SK-N-SH (cell line): ENCODE measurements around the gene RPA3. TPM values are rescaled to one million over a fixed set of nuclear protein-coding genes. Genes with fewer than 3 reads are reported as not detected.

Experiments
- CTCF ChIA-PET: fragments of 300-600, 350-600 bp; formaldehyde crosslinking; extraction: SDS; loops from one replicate; lab custom pipeline; 2021; lab: Yijun Ruan, JAX
- POLR2A ChIA-PET: fragments of 350-600 bp; sonication (Branson Sonifier 250); formaldehyde crosslinking; extraction: SDS; loops from one replicate; lab custom pipeline; 2020; ENCODE audit warnings: antibody characterized with exemption, inconsistent platforms; lab: Yijun Ruan, JAX
- DNase-seq: peaks from one replicate; pipeline ENCODE4 v3.0.0; 2012
- H2AFZ ChIP-seq: fragments of 200-600 bp; sonication (generic); 2 replicates; pipeline ENCODE4 v1.8.1; 2016; ENCODE audit warnings: antibody characterized with exemption, mild to moderate bottlenecking, low read depth
- H3F3A ChIP-seq: fragments of 200-600 bp; sonication (generic); replicated peaks from 2 replicates; pipeline ENCODE3; 2016; ENCODE audit warnings: antibody characterized with exemption, mild to moderate bottlenecking; ENCODE audit not compliant: insufficient read depth
- H3K27ac ChIP-seq, 2 experiments: fragments of 200-500 bp in 1 of 2; fragments of 200-600 bp in 1 of 2; sonication (Bioruptor generic) in 1 of 2; sonication (generic), shearing (Covaris generic) in 1 of 2; 2 replicates each; pipeline versions ENCODE4 v1.5.1 to v1.6.1; 2014 to 2016; ENCODE audit warnings: low read depth in 2 of 2, inconsistent platforms in 1 of 2, low read length in 1 of 2, mild to moderate bottlenecking in 1 of 2, mixed read lengths in 1 of 2
- H3K27me3 ChIP-seq: fragments of 200-600 bp; sonication (generic), shearing (Covaris generic); 2 replicates; pipeline ENCODE4 v1.6.1; 2016; ENCODE audit warnings: mixed run types; ENCODE audit not compliant: insufficient read depth
- H3K36me3 ChIP-seq, 2 experiments: fragments of 200-500 bp in 1 of 2; fragments of 200-600 bp in 1 of 2; sonication (Bioruptor generic) in 1 of 2; sonication (generic) in 1 of 2; replicated peaks in 1 of 2; 2 replicates each; pipeline versions ENCODE3 to v1.5.1; 2014 to 2016; ENCODE audit warnings: low read length in 1 of 2, mild to moderate bottlenecking in 1 of 2; ENCODE audit not compliant: insufficient read depth in 2 of 2, control insufficient read depth in 1 of 2
- H3K4me1 ChIP-seq, 2 experiments: fragments of 200-500 bp in 1 of 2; fragments of 200-600 bp in 1 of 2; sonication (Bioruptor generic) in 1 of 2; sonication (generic), shearing (Covaris generic) in 1 of 2; 2 replicates each; pipeline versions ENCODE4 v1.5.1 to v1.6.1; 2014 to 2016; ENCODE audit warnings: low read depth in 1 of 2, low read length in 1 of 2, mixed run types in 1 of 2; ENCODE audit not compliant: insufficient read depth in 2 of 2, control insufficient read depth in 1 of 2
- H3K4me2 ChIP-seq: fragments of 200-600 bp; sonication (generic), shearing (Covaris generic); 2 replicates; pipeline ENCODE4 v1.6.1; 2017; ENCODE audit warnings: mixed run types
- H3K4me3 ChIP-seq, 2 experiments: fragments of 200-500 bp in 1 of 2; fragments of 200-600 bp in 1 of 2; sonication (Bioruptor generic) in 1 of 2; sonication (generic), shearing (Covaris generic) in 1 of 2; 2 replicates each; pipeline versions ENCODE4 v1.5.1 to v1.8.1; 2014 to 2016; ENCODE audit warnings: low read depth in 2 of 2, inconsistent platforms in 1 of 2, low read length in 1 of 2, mild to moderate bottlenecking in 1 of 2, mixed read lengths in 1 of 2, moderate library complexity in 1 of 2
- H3K79me2 ChIP-seq: fragments of 200-600 bp; sonication (generic); 2 replicates; pipeline ENCODE4 v1.8.1; 2017; ENCODE audit warnings: mild to moderate bottlenecking; ENCODE audit not compliant: insufficient read depth
- H3K9ac ChIP-seq: fragments of 200-600 bp; sonication (generic); 2 replicates; pipeline ENCODE4 v1.6.1; 2017; ENCODE audit warnings: mixed run types
- H3K9me2 ChIP-seq: fragments of 200-600 bp; sonication (generic); 2 replicates; pipeline ENCODE4 v1.6.1; 2017; ENCODE audit warnings: mixed run types
- H3K9me3 ChIP-seq: fragments of 200-600 bp; sonication (generic); 2 replicates; pipeline ENCODE4 v1.6.1; 2017; ENCODE audit warnings: mixed run types, mild to moderate bottlenecking, moderate library complexity
- H4K20me1 ChIP-seq: fragments of 200-600 bp; sonication (generic); 2 replicates; pipeline ENCODE4 v1.6.1; 2017; ENCODE audit warnings: mild to moderate bottlenecking, mixed run types; ENCODE audit not compliant: insufficient read depth
- ELF1 ChIP-seq: IDR thresholded peaks from 2 replicates; pipeline ENCODE4 v1.4.0; 2012
- EP300 ChIP-seq, 2 experiments: IDR thresholded peaks; 2 replicates each; pipeline versions ENCODE4 v1.4.0 to v1.6.1; 2012; ENCODE audit warnings: borderline replicate concordance in 1 of 2, low read depth in 1 of 2, low read length in 1 of 2
- FOXM1 ChIP-seq: IDR thresholded peaks from 2 replicates; pipeline ENCODE4 v1.4.0; 2012; ENCODE audit warnings: low read depth, mild to moderate bottlenecking
- GATA2 ChIP-seq: sonication (generic); formaldehyde crosslinking; IDR thresholded peaks from 2 replicates; pipeline ENCODE4 v1.5.0; 2020; ENCODE audit warnings: mild to moderate bottlenecking, missing genetic modification reagents
- MAX ChIP-seq: IDR thresholded peaks from 2 replicates; pipeline ENCODE4 v1.4.0; 2012; ENCODE audit warnings: low read depth
- NRF1 ChIP-seq: IDR thresholded peaks from 2 replicates; pipeline ENCODE4 v1.6.1; 2012; ENCODE audit warnings: low read depth, mild to moderate bottlenecking, low read length
- POLR2AphosphoS5 ChIP-seq: IDR thresholded peaks from 2 replicates; pipeline ENCODE4 v1.6.1; 2012; ENCODE audit warnings: low read depth, low read length
- RAD21 ChIP-seq: IDR thresholded peaks from 2 replicates; pipeline ENCODE4 v1.6.1; 2012; ENCODE audit warnings: mild to moderate bottlenecking, low read length
- RCOR1 ChIP-seq: fragments of 150-350 bp; IDR thresholded peaks from 2 replicates; pipeline ENCODE4 v1.6.1; 2017; ENCODE audit warnings: antibody characterized with exemption, low read length
- REST ChIP-seq: IDR thresholded peaks from 2 replicates; pipeline ENCODE4 v1.6.1; 2012; ENCODE audit warnings: mild to moderate bottlenecking, low read depth, low read length, moderate library complexity
- RFX5 ChIP-seq: IDR thresholded peaks from 2 replicates; pipeline ENCODE4 v1.6.1; 2012; ENCODE audit warnings: mild to moderate bottlenecking, improper control_type of control experiment, low read length
- RXRA ChIP-seq: IDR thresholded peaks from 2 replicates; pipeline ENCODE4 v1.4.0; 2012; ENCODE audit warnings: low read depth, mild to moderate bottlenecking, borderline replicate concordance
- SIN3A ChIP-seq: IDR thresholded peaks from 2 replicates; pipeline ENCODE4 v1.6.1; 2012; ENCODE audit warnings: low read depth, mild to moderate bottlenecking, low read length, moderate library complexity, borderline replicate concordance
- TCF12 ChIP-seq: IDR thresholded peaks from 2 replicates; pipeline ENCODE4 v1.4.0; 2012
- TEAD4 ChIP-seq: IDR thresholded peaks from 2 replicates; pipeline ENCODE4 v1.4.0; 2012; ENCODE audit warnings: mild to moderate bottlenecking, borderline replicate concordance; ENCODE audit not compliant: insufficient read depth
- YY1 ChIP-seq: IDR thresholded peaks from 2 replicates; pipeline ENCODE4 v1.4.0; 2012; ENCODE audit warnings: low read depth, mild to moderate bottlenecking
- WGBS: methylation state at CpG from one replicate; pipeline ENCODE4 v1.1.6; 2017; ENCODE audit warnings: low lambda C conversion rate; 5-methylcytosine and 5-hydroxymethylcytosine counted together
- polyA plus RNA-seq, 3 experiments: library from polyadenylated mRNA; depleted of rRNA; stranded (reverse); fragments of >200 nt; gene quantifications; 2 replicates each; pipeline ENCODE4 v1.2.3, GENCODE V29; 2012
- TF ChIP-seq, protein P1 (sequence below): IDR thresholded peaks from 2 replicates; pipeline ENCODE4 v1.4.0; 2012; ENCODE audit warnings: low read depth, borderline replicate concordance
- TF ChIP-seq, protein P2 (sequence below): IDR thresholded peaks from 2 replicates; pipeline ENCODE4; 2012
- TF ChIP-seq, protein P3 (sequence below): fragments of 200-600 bp; sonication (generic); IDR thresholded peaks from 2 replicates; pipeline ENCODE4 v1.6.1; 2017; ENCODE audit warnings: antibody characterized with exemption, mild to moderate bottlenecking, moderate library complexity
- TF ChIP-seq, protein P4 (sequence below): fragments of 150-350 bp; IDR thresholded peaks from 2 replicates; pipeline ENCODE4 v1.6.1; 2017; ENCODE audit warnings: antibody characterized with exemption, low read length, low read depth, borderline replicate concordance

Gene RPA3
- polyA plus RNA-seq, 1 of the 3 experiments (the other 2 are of a cell fraction) = 39.0 TPM

- Histone ChIP-seq H3K79me2 (peaks cover 41% of the 10 kb centered on the region), H3K4me1 (peaks cover 0 to 21% of the 10 kb centered on the region in 2 experiments; a peak in 2 of 4 replicates), H3K9me3 (no peaks in the 10 kb centered on the region), H3K27ac (peak within 1 kb of the TSS; percentile 80 to 96), H3K4me3 (peak within 1 kb of the TSS; percentile 79 to 85), H3K4me2 (peak within 1 kb of the TSS; percentile 81), H3K36me3 (peaks cover 12 to 16% of the 10 kb centered on the region in 2 experiments), H3K27me3 (no peaks in the 10 kb centered on the region), H2AFZ (peak within 1 kb of the TSS; percentile 91), H4K20me1 (no peaks in the 10 kb centered on the region), H3F3A (no peaks in the 10 kb centered on the region), H3K9me2 (no peaks in the 10 kb centered on the region), H3K9ac (peak within 1 kb of the TSS; percentile 68)
- 1% methylated on average over 68 of the region's 68 CpGs for WGBS
- peak; percentile 93 for DNase-seq
- CTCF ChIA-PET = interaction anchor here (0.6 to 4.3 kb wide), 14 partner anchors 12 to 656 kb away, joined by 3 to 23 read pairs (median 5); partner anchors contain the start of gene GLCCI1
- POLR2A ChIA-PET = interaction anchor here (0.6 to 2.7 kb wide), 16 partner anchors 8 to 686 kb away, joined by 3 to 25 read pairs (median 4); partner anchors contain the start of gene GLCCI1
- peak; percentile 94 for TF ChIP-seq RFX5
- no peak; the same call in 1 of the 2 replicates for TF ChIP-seq GATA2 (CRISPR knock-in tag)
- TF ChIP-seq FOXM1 = peak; percentile 61; the same call in 1 of the 2 replicates
- no peak for TF ChIP-seq RAD21
- TF ChIP-seq RCOR1 = 0 out of 2 replicates have a peak, but pooled peaks have one; percentile 4
- peak; percentile 83 for TF ChIP-seq SIN3A
- TF ChIP-seq REST = peak; percentile 40; the same call in 1 of the 2 replicates
- TF ChIP-seq, protein P1, sequence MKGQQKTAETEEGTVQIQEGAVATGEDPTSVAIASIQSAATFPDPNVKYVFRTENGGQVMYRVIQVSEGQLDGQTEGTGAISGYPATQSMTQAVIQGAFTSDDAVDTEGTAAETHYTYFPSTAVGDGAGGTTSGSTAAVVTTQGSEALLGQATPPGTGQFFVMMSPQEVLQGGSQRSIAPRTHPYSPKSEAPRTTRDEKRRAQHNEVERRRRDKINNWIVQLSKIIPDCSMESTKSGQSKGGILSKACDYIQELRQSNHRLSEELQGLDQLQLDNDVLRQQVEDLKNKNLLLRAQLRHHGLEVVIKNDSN = peak; percentile 30; the same call in 1 of the 2 replicates
- peak; percentile 73 for TF ChIP-seq MAX
- TF ChIP-seq POLR2AphosphoS5 = peak; percentile 88
- TF ChIP-seq YY1 = peak; percentile 90
- no peak; the same call in 1 of the 2 replicates for TF ChIP-seq TEAD4
- no peak; the same call in 1 of the 2 replicates for TF ChIP-seq TCF12
- TF ChIP-seq, protein P2, sequence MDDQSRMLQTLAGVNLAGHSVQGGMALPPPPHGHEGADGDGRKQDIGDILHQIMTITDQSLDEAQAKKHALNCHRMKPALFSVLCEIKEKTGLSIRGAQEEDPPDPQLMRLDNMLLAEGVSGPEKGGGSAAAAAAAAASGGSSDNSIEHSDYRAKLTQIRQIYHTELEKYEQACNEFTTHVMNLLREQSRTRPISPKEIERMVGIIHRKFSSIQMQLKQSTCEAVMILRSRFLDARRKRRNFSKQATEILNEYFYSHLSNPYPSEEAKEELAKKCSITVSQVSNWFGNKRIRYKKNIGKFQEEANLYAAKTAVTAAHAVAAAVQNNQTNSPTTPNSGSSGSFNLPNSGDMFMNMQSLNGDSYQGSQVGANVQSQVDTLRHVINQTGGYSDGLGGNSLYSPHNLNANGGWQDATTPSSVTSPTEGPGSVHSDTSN = peak; percentile 55
- peak; percentile 98 for TF ChIP-seq ELF1
- TF ChIP-seq NRF1 = peak; percentile 37; the same call in 1 of the 2 replicates
- TF ChIP-seq RXRA = 0 out of 2 replicates have a peak, but pooled peaks have one; percentile 35
- peak in 1 of 2 experiments; percentile 3; a peak in 1 of 4 replicates for TF ChIP-seq EP300 (IDR thresholded peaks at IDR 0.05; ENCODE audit: borderline replicate concordance in 1 of 2, low read depth in 1 of 2, low read length in 1 of 2)
- TF ChIP-seq, protein P3, sequence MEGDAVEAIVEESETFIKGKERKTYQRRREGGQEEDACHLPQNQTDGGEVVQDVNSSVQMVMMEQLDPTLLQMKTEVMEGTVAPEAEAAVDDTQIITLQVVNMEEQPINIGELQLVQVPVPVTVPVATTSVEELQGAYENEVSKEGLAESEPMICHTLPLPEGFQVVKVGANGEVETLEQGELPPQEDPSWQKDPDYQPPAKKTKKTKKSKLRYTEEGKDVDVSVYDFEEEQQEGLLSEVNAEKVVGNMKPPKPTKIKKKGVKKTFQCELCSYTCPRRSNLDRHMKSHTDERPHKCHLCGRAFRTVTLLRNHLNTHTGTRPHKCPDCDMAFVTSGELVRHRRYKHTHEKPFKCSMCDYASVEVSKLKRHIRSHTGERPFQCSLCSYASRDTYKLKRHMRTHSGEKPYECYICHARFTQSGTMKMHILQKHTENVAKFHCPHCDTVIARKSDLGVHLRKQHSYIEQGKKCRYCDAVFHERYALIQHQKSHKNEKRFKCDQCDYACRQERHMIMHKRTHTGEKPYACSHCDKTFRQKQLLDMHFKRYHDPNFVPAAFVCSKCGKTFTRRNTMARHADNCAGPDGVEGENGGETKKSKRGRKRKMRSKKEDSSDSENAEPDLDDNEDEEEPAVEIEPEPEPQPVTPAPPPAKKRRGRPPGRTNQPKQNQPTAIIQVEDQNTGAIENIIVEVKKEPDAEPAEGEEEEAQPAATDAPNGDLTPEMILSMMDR = no peak
- TF ChIP-seq, protein P4, sequence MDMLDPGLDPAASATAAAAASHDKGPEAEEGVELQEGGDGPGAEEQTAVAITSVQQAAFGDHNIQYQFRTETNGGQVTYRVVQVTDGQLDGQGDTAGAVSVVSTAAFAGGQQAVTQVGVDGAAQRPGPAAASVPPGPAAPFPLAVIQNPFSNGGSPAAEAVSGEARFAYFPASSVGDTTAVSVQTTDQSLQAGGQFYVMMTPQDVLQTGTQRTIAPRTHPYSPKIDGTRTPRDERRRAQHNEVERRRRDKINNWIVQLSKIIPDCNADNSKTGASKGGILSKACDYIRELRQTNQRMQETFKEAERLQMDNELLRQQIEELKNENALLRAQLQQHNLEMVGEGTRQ = no peak
Observed at GRCh38 chr7:7640221-7641128, 77.9 kb downstream of the RPA3 start, which contains the start of gene UMAD1. TSS of gene UMAD1 (plus strand) at chr7:7640752. CDS start at chr7:7673372, 32,620 bp downstream.
